GM12801 (cell line): ENCODE data around the gene SLITRK4.

Experiments
- TF ChIP-seq, protein P1 (sequence below): IDR thresholded peaks from one replicate; pipeline ENCODE4 v1.5.1; 2011; ENCODE audit warnings: control low read depth; ENCODE audit not compliant: insufficient read length; ENCODE audit errors: extremely low read depth

SLITRK4 gene, protein sequence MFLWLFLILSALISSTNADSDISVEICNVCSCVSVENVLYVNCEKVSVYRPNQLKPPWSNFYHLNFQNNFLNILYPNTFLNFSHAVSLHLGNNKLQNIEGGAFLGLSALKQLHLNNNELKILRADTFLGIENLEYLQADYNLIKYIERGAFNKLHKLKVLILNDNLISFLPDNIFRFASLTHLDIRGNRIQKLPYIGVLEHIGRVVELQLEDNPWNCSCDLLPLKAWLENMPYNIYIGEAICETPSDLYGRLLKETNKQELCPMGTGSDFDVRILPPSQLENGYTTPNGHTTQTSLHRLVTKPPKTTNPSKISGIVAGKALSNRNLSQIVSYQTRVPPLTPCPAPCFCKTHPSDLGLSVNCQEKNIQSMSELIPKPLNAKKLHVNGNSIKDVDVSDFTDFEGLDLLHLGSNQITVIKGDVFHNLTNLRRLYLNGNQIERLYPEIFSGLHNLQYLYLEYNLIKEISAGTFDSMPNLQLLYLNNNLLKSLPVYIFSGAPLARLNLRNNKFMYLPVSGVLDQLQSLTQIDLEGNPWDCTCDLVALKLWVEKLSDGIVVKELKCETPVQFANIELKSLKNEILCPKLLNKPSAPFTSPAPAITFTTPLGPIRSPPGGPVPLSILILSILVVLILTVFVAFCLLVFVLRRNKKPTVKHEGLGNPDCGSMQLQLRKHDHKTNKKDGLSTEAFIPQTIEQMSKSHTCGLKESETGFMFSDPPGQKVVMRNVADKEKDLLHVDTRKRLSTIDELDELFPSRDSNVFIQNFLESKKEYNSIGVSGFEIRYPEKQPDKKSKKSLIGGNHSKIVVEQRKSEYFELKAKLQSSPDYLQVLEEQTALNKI

DNA sequence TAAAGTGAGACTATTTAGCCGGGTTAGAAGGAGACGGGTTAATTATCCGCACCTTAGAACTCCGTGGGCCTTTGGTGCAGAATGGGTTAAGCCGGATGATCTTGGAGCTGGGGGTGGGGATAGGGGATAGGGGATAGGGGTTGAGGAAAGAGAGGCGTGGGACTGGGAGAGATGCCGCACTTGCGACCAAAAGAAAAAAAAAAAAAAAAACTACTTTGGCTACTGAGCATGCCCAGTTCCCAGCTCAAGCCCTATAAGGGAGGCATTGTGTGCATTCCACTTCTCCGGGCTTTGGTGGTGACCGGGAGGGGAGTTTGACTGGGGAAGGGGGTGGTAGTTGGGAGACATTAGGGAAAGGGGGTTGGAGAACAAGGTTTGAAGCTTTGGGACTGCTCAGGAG lies at the start of gene SLITRK4:
Gene SLITRK4, minus strand, starts transcription at position 187 of the 400 bp plus-strand sequence. CDS start 4,993 bp downstream, outside the sequence.
- TF ChIP-seq, protein P1, sequence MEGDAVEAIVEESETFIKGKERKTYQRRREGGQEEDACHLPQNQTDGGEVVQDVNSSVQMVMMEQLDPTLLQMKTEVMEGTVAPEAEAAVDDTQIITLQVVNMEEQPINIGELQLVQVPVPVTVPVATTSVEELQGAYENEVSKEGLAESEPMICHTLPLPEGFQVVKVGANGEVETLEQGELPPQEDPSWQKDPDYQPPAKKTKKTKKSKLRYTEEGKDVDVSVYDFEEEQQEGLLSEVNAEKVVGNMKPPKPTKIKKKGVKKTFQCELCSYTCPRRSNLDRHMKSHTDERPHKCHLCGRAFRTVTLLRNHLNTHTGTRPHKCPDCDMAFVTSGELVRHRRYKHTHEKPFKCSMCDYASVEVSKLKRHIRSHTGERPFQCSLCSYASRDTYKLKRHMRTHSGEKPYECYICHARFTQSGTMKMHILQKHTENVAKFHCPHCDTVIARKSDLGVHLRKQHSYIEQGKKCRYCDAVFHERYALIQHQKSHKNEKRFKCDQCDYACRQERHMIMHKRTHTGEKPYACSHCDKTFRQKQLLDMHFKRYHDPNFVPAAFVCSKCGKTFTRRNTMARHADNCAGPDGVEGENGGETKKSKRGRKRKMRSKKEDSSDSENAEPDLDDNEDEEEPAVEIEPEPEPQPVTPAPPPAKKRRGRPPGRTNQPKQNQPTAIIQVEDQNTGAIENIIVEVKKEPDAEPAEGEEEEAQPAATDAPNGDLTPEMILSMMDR: no peak

DNA sequence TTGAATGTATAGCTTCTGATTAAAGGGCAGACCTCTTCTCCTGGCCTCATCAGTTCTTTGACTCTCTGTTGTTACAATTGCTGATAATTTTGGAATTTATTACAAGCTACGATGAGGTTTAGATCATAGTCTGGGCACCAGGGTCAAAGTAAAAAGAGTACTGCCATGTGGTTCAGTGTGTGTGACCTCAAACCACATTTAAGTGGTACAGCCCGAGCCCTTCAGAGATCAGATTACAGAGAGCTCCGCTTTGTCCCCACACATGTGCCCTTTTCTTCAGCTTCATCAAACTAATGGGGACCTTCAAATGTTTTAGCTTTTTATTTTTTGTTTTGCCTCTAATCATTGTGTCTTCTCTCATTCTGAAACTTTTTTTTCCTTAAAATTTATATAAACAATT lies 47.6 kb upstream of the SLITRK4 start:
- TF ChIP-seq, protein P1: no peak

- TF ChIP-seq, protein P1: no peak
Measured at GRCh38 chrX:143674926-143675325, 39.0 kb upstream of the SLITRK4 start.

GRCh38 chrX:143669395-143669794 lies 33.5 kb upstream of the SLITRK4 start:
- TF ChIP-seq, protein P1: no peak

GRCh38 chrX:143664302-143664701 lies 28.4 kb upstream of the SLITRK4 start:
- TF ChIP-seq, protein P1: no peak

DNA sequence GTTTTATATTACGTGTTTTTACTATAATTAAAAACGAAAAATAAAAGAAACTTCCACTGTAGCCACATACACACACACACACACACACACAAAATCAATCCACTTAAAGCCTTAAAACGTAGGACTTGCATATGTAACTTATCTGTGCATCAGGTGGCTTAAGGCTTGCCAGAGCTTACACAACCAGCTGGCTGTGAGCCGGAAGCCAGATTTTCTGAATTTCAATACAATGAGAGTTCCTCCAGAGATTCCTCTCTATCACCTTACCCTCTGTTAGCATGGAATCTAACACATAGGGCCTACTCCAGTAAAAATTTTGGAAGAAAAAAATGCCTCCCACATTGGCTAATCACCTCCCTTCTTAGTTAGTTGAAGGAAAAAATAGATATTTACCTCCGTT lies 27.9 kb upstream of the SLITRK4 start:
- TF ChIP-seq, protein P1: no peak

DNA sequence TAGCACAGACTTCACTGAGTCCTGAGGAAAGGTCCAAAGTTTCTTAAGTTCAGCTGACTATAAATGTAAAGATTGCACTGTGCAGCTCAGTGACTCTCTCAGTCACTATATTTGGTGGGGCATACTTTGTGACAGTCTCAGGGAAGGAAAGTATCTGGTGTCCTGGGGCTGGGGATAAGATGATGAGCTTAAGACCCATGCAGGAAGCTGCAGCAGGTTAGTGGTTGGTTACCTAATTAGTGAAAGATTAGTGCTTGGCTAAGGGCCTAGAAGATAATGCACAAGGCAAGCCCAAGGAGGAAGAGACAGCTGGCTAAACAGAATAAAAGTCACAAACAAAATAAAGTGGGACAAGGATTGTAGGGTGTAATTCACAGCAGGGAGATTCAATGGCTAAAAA lies 25.4 kb upstream of the SLITRK4 start:
- TF ChIP-seq, protein P1: no peak
